AG04450 (cell line): ENCODE results near the gene GABRP. TPM values are rescaled to one million over a fixed set of nuclear protein-coding genes. Genes with fewer than 3 reads are reported as not detected.

Source experiments
- CTCF ChIA-PET: fragments of 300-600, 350-600 bp; formaldehyde crosslinking; extraction: SDS; loops from one replicate; lab custom pipeline; 2022; ENCODE audit warnings: antibody characterized with exemption, inconsistent platforms; lab: Charles Lee
- POLR2A ChIA-PET: fragments of 350-600 bp; formaldehyde crosslinking; extraction: SDS; loops from one replicate; lab custom pipeline; 2021; ENCODE audit warnings: antibody characterized with exemption, inconsistent platforms; lab: Yijun Ruan, JAX
- DNase-seq: peaks from one replicate; pipeline ENCODE4 v3.0.0-alpha.2; 2011; ENCODE audit warnings: low read depth, low spot score
- H3K27ac ChIP-seq: one replicate; pipeline ENCODE4 v1.5.1; 2012; ENCODE audit warnings: low read depth, low read length, control low read depth
- H3K27me3 ChIP-seq: one replicate; pipeline ENCODE4 v1.6.0; 2012; ENCODE audit warnings: low read length; ENCODE audit not compliant: control insufficient read depth, insufficient read depth
- H3K4me3 ChIP-seq: 2 replicates; pipeline ENCODE4 v1.5.1; 2011; ENCODE audit warnings: mild to moderate bottlenecking, low read depth, low read length, control low read depth
- H3K9me3 ChIP-seq: 2 replicates; pipeline ENCODE4 v1.5.1; 2012; ENCODE audit warnings: low read length; ENCODE audit not compliant: control insufficient read depth, insufficient read depth
- polyA minus RNA-seq: library from RNA; depleted of rRNA, polyadenylated mRNA; stranded (reverse); fragments of >200 nt; gene quantifications from 2 replicates; pipeline ENCODE4 v1.2.3, GENCODE V29; 2011; rRNA and poly(A)+ RNA removed
- polyA plus RNA-seq: library from polyadenylated mRNA; depleted of rRNA; stranded (reverse); fragments of >200 nt; gene quantifications from 2 replicates; pipeline ENCODE4 v1.2.3, GENCODE V29; 2011; rRNA removed
- TF ChIP-seq, protein P1 (sequence below): IDR thresholded peaks from 2 replicates; pipeline ENCODE4 v1.5.1; 2011; ENCODE audit warnings: low read depth, low read length, control low read depth, inconsistent platforms

GABRP gene
- polyA plus RNA-seq (not detected in 2 replicates), polyA minus RNA-seq (not detected in 2 replicates)

DNA sequence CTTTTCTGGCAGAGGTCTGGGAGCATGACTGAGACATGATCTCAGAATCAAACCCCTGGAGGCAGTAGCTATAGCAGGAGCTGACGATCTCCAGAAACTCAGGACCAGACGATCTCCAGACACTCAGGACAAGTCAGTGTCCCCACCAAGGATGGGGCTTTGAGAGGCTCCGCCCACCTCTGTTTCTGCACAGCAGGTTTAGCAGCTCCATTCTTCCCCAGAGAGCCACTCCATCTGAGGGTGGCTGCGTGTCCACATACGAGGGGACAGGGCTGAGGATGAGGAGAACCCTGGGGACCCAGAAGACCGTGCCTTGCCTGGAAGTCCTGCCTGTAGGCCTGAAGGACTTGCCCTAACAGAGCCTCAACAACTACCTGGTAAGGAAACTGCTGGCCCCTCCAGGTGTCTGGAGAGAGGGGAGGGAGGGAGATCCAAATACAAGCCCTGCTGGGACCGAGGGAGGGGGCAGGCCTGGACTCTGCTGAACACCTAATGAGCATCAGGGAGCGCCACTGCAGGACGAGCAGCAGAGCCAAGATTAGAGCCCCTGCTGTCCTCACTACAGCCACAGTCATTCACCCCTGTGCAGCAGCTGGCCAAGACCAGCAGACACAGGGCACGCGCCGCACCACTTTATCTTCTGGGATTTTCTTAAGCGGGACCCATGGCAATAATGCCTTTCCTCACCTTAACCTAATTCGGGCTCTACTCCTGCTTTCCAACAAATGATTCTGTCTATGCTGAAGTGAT lies at the start of gene GABRP:
Gene GABRP, plus strand, starts transcription at position 228 of the 750 bp plus-strand sequence. CDS start 4,891 bp downstream, outside the sequence.
- POLR2A ChIA-PET, result no interaction called here
- peaks cover 3% of the 10 kb centered on the region for H3K27me3 ChIP-seq
- TF ChIP-seq, protein P1, sequence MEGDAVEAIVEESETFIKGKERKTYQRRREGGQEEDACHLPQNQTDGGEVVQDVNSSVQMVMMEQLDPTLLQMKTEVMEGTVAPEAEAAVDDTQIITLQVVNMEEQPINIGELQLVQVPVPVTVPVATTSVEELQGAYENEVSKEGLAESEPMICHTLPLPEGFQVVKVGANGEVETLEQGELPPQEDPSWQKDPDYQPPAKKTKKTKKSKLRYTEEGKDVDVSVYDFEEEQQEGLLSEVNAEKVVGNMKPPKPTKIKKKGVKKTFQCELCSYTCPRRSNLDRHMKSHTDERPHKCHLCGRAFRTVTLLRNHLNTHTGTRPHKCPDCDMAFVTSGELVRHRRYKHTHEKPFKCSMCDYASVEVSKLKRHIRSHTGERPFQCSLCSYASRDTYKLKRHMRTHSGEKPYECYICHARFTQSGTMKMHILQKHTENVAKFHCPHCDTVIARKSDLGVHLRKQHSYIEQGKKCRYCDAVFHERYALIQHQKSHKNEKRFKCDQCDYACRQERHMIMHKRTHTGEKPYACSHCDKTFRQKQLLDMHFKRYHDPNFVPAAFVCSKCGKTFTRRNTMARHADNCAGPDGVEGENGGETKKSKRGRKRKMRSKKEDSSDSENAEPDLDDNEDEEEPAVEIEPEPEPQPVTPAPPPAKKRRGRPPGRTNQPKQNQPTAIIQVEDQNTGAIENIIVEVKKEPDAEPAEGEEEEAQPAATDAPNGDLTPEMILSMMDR, result no peak
- no peak within 1 kb of the TSS for H3K4me3 ChIP-seq
- no peaks in the 10 kb centered on the region for H3K9me3 ChIP-seq
- no peak within 1 kb of the TSS for H3K27ac ChIP-seq
- CTCF ChIA-PET, result interaction anchor here (1.6 kb wide), 1 partner anchor 38 kb away, joined by 5 read pairs; no protein-coding TSS in a partner anchor
- no peak for DNase-seq

DNA sequence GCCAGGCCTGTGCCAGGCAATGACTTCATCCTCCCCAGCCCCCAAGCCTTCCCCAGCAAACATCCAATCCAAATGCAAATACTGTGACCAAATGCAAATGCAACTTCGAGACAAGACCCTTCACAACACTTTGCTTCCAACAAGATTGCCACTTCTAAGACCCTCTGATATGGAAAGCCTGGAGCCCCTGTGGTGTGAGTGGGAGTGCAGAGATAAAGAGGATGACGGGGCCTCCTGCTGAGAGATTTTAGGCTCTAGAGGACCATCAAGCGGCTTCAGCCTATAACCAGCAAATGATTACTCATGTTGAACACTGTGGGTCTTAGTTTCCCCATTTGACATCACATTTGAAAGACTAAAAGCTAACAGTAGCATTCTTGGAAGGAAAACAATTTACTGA lies 46.6 kb upstream of the GABRP start:
- no peak for DNase-seq
- H3K9me3 ChIP-seq, result no peaks in the 10 kb centered on the region
- no peaks in the 10 kb centered on the region for H3K27me3 ChIP-seq
- no peak overlapping the region for H3K4me3 ChIP-seq
- no peak overlapping the region for H3K27ac ChIP-seq
- ChIA-PET POLR2A (no interaction called here), CTCF (no interaction called here)
- TF ChIP-seq, protein P1, result no peak

- DNase-seq, result no peak
- Histone ChIP-seq H3K27me3 (no peaks in the 10 kb centered on the region), H3K27ac (no peak overlapping the region), H3K4me3 (no peak overlapping the region), H3K9me3 (no peaks in the 10 kb centered on the region)
- TF ChIP-seq, protein P1, result no peak
- ChIA-PET POLR2A (no interaction called here), CTCF (no interaction called here)
Observed at GRCh38 chr5:170737591-170737990, 45.9 kb upstream of the GABRP start.

DNA sequence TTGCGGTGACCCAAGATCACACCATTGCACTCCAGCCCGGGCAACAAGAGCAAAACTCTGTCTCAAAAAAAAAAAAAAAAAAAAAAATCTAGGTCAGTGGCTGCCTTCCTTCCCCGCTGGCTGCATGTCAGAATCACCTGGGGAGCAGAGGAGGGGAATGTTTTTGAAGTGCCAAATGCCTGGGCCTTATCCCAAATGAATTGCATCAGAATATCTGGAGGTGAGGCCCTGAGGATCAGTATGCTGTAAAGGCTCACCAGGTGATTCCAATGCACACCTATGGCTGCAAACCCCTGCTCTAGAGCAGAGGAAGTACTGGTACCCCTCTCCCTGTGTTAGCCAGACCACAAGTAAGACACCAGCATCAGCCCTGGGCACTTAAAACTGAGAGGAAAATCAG lies 44.7 kb upstream of the GABRP start:
- H3K27ac ChIP-seq, result no peak overlapping the region
- no peaks in the 10 kb centered on the region for H3K27me3 ChIP-seq
- no peaks in the 10 kb centered on the region; the same call in 1 of the 2 replicates for H3K9me3 ChIP-seq
- TF ChIP-seq, protein P1, result no peak
- POLR2A ChIA-PET, result no interaction called here
- DNase-seq, result no peak
- H3K4me3 ChIP-seq, result no peak overlapping the region
- CTCF ChIA-PET, result interaction anchor here (0.7 kb wide), 1 partner anchor 471 kb away, joined by 4 read pairs; no protein-coding TSS in a partner anchor

- Histone ChIP-seq H3K27ac (no peak overlapping the region), H3K9me3 (no peaks in the 10 kb centered on the region; the same call in 1 of the 2 replicates), H3K27me3 (no peaks in the 10 kb centered on the region), H3K4me3 (no peak overlapping the region)
- TF ChIP-seq, protein P1, result no peak
- DNase-seq, result no peak
- ChIA-PET CTCF (interaction anchor here (1.8 kb wide), 1 partner anchor 603 kb away, joined by 5 read pairs; no protein-coding TSS in a partner anchor), POLR2A (no interaction called here)
Observed at GRCh38 chr5:170739446-170739845, 44.1 kb upstream of the GABRP start.
